Endothelial cell of umbilical vein (primary cell): ENCODE results near the gene CDK6. TPM values are rescaled to one million over a fixed set of nuclear protein-coding genes. Genes with fewer than 3 reads are reported as not detected.

Experiments
- BruUV-seq: library from RNA; stranded (reverse); fragments of 400-500 nt; replicated peaks from 2 replicates; lab custom pipeline; 2021; lab: Mats Ljungman, UMichigan
- CTCF ChIA-PET: fragments of 300-600, 350-600 bp; sonication (Branson Sonifier 250); formaldehyde crosslinking; loops from one replicate; lab custom pipeline; 2021; ENCODE audit warnings: antibody characterized with exemption, inconsistent platforms; lab: Charles Lee
- POLR2A ChIA-PET: fragments of 300-600, 350-600 bp; sonication (Branson Sonifier 250); formaldehyde crosslinking; loops from one replicate; lab custom pipeline; 2021; ENCODE audit warnings: antibody characterized with exemption, inconsistent platforms; lab: Charles Lee
- DNase-seq: peaks from one replicate; pipeline ENCODE4 v3.0.0-alpha.2; 2011; ENCODE audit warnings: low read depth, low spot score
- FAIRE-seq: peaks from 2 replicates; lab custom pipeline; 2011; peaks lifted over from hg19 to GRCh38; lab: Jason Lieb, UNC
- H2AFZ ChIP-seq: 2 replicates; pipeline ENCODE4 v1.6.0; 2012; ENCODE audit warnings: low read depth, low read length, control low read depth, inconsistent platforms
- H3K27ac ChIP-seq: 2 replicates; pipeline ENCODE4 v1.5.1; 2011; ENCODE audit warnings: low read depth, mild to moderate bottlenecking, control low read depth, low read length, moderate library complexity; ENCODE audit not compliant: insufficient read depth
- H3K27me3 ChIP-seq, 2 experiments: 2 replicates each; pipeline versions ENCODE4 v1.6.0 to v1.6.1; 2011; ENCODE audit warnings: low read length in 2 of 2, mixed read lengths in 1 of 2; ENCODE audit not compliant: control insufficient read depth in 2 of 2, insufficient read depth in 2 of 2
- H3K36me3 ChIP-seq, 2 experiments: 2 replicates in 1 of 2; 3 replicates in 1 of 2; pipeline ENCODE4 v1.5.1; 2011; ENCODE audit warnings: low read length in 2 of 2, mild to moderate bottlenecking in 1 of 2, moderate library complexity in 1 of 2; ENCODE audit not compliant: control insufficient read depth in 2 of 2, insufficient read depth in 2 of 2; ENCODE audit errors: extremely low read depth in 1 of 2
- H3K4me1 ChIP-seq: 3 replicates; pipeline ENCODE4 v1.5.1; 2011; ENCODE audit warnings: mild to moderate bottlenecking, low read length; ENCODE audit not compliant: control insufficient read depth, insufficient read depth; ENCODE audit errors: extremely low read depth
- H3K4me2 ChIP-seq: 2 replicates; pipeline ENCODE4 v1.6.1; 2011; ENCODE audit warnings: low read length, control low read depth, mixed read lengths; ENCODE audit not compliant: insufficient read depth
- H3K4me3 ChIP-seq, 3 experiments: fragments of 200-600 bp in 1 of 3; sonication (generic), shearing (Covaris generic) in 1 of 3; replicated peaks in 1 of 3; 2 replicates each; pipeline ENCODE4 v1.5.1; 2011 to 2016; ENCODE audit warnings: control low read depth in 3 of 3, low read length in 3 of 3, mild to moderate bottlenecking in 2 of 3, inconsistent platforms in 1 of 3, low read depth in 1 of 3, moderate library complexity in 1 of 3; ENCODE audit not compliant: insufficient read depth in 1 of 3
- H3K79me2 ChIP-seq: 2 replicates; pipeline ENCODE4 v1.6.0; 2012; ENCODE audit warnings: low read length, inconsistent platforms; ENCODE audit not compliant: control insufficient read depth, insufficient read depth
- H3K9ac ChIP-seq: replicated peaks from 2 replicates; pipeline ENCODE3; 2011; ENCODE audit warnings: low read length, control low read depth; ENCODE audit not compliant: insufficient read depth; ENCODE audit errors: extremely low read depth
- H3K9me1 ChIP-seq: replicated peaks from 3 replicates; pipeline ENCODE4 v1.6.0; 2011; ENCODE audit warnings: mild to moderate bottlenecking, low read length; ENCODE audit not compliant: control insufficient read depth, insufficient read depth; ENCODE audit errors: extremely low read depth
- H3K9me3 ChIP-seq: replicated peaks from 2 replicates; pipeline ENCODE4 v1.5.1; 2012; ENCODE audit warnings: low read length, inconsistent platforms; ENCODE audit not compliant: control insufficient read depth, insufficient read depth
- H4K20me1 ChIP-seq: replicated peaks from 2 replicates; pipeline ENCODE3; 2011; ENCODE audit warnings: mild to moderate bottlenecking, low read length; ENCODE audit not compliant: control insufficient read depth, insufficient read depth; ENCODE audit errors: extremely low read depth
- CTCF ChIP-seq, 2 donors: IDR thresholded peaks; 1 replicate in 1 of 2; 2 replicates in 1 of 2; pipeline ENCODE4 v1.5.1; 2011; ENCODE audit warnings: low read length in 2 of 2, mild to moderate bottlenecking in 2 of 2, moderate library complexity in 2 of 2, control low read depth in 1 of 2, inconsistent platforms in 1 of 2, low read depth in 1 of 2; ENCODE audit not compliant: insufficient read depth in 1 of 2; ENCODE audit errors: extremely low read depth in 1 of 2
- EZH2 ChIP-seq: IDR thresholded peaks from 2 replicates; pipeline ENCODE4 v1.6.1; 2012; ENCODE audit warnings: borderline replicate concordance, low read depth, mild to moderate bottlenecking, moderate library complexity, low read length, inconsistent platforms; ENCODE audit not compliant: severe bottlenecking
- FOS ChIP-seq: IDR thresholded peaks from 2 replicates; pipeline ENCODE4 v1.6.1; 2011; ENCODE audit warnings: mild to moderate bottlenecking, low read length, moderate library complexity, borderline replicate concordance; ENCODE audit not compliant: insufficient read depth
- GATA2 ChIP-seq: IDR thresholded peaks from 2 replicates; pipeline ENCODE4 v1.7.0; 2011; ENCODE audit warnings: low read depth, mild to moderate bottlenecking, moderate library complexity, mixed read lengths, low read length; ENCODE audit not compliant: insufficient read length, insufficient read depth
- JUN ChIP-seq: IDR thresholded peaks from 2 replicates; pipeline ENCODE4 v1.6.1; 2011; ENCODE audit warnings: borderline replicate concordance, low read depth; ENCODE audit not compliant: insufficient read length, insufficient read depth
- MAX ChIP-seq: IDR thresholded peaks from 2 replicates; pipeline ENCODE4 v1.6.1; 2011; ENCODE audit not compliant: insufficient read depth, insufficient read length
- MYC ChIP-seq: IDR thresholded peaks from one replicate; pipeline ENCODE4 v1.6.1; 2011; ENCODE audit warnings: mild to moderate bottlenecking, low read depth, low read length
- POLR2A ChIP-seq: IDR thresholded peaks from 2 replicates; pipeline ENCODE4 v1.6.1; 2012; ENCODE audit warnings: low read depth, mild to moderate bottlenecking, control low read depth, low read length
- POLR2AphosphoS5 ChIP-seq: IDR thresholded peaks from 2 replicates; pipeline ENCODE4 v1.6.1; 2012; ENCODE audit warnings: low read depth, mild to moderate bottlenecking, control low read depth, low read length, moderate library complexity; ENCODE audit not compliant: insufficient read depth
- dilution Hi-C: fragments of 300-500 bp; cut with MboI; formaldehyde crosslinking; loops from one replicate; pipeline ENCODE4 v1.15.0; 2019; ENCODE audit warnings: low sequenced_read_pairs; ENCODE audit not compliant: extremely low pct_ligation_motif_present
- intact Hi-C: fragments of 100-400 bp; cut with micrococcal nuclease; formaldehyde crosslinking; loops from one replicate; pipeline ENCODE4 v1.10.0; 2022
- polyA plus RNA-seq, 4 experiments: library from polyadenylated mRNA; depleted of rRNA in 3 of 4; stranded (reverse) in 3 of 4; unstranded in 1 of 4; fragments of >200 nt; gene quantifications; 2 replicates each; pipeline versions ENCODE4 v1.2.1 to v1.2.3, GENCODE V29; 2011 to 2012; ENCODE audit warnings: missing spikeins in 1 of 4
- total RNA-seq: library from RNA; stranded (reverse); gene quantifications from 2 replicates; pipeline ENCODE4 v1.2.3, GENCODE V29; 2021

Gene CDK6
- total and polyA plus RNA-seq, 2 donors (not counting 3 experiments of a cell fraction or from before 2014, with no cell fraction given), result 6.0 to 28.2 TPM

GRCh38 chr7:92714280-92714679, 122.1 kb downstream of the CDK6 start:
- FAIRE-seq (no peak), DNase-seq (no peak)
- ChIA-PET POLR2A (no interaction called here), CTCF (interaction anchor here (0.6 to 2.7 kb wide), 4 partner anchors 11 to 164 kb away, joined by 3 to 9 read pairs (median 6); no protein-coding TSS in a partner anchor)
- no peaks in the 10 kb centered on the region for H4K20me1 ChIP-seq
- TF ChIP-seq POLR2A, result no peak
- no peak for TF ChIP-seq POLR2AphosphoS5
- no peak for TF ChIP-seq CTCF (IDR thresholded peaks at IDR 0.05; ENCODE audit: extremely low read depth in 1 of 2, insufficient read depth in 1 of 2, low read depth in 1 of 2, low read length in 2 of 2)
- TF ChIP-seq EZH2, result no peak
- TF ChIP-seq MAX, result no peak
- TF ChIP-seq GATA2, result no peak
- TF ChIP-seq JUN, result no peak
- TF ChIP-seq MYC, result no peak
- no peak for TF ChIP-seq FOS
- dilution Hi-C loops (no loop called here), intact Hi-C loops (no loop called here)
- H2AFZ ChIP-seq, result no peak overlapping the region
- no peaks in the 10 kb centered on the region for H3K27me3 ChIP-seq
- H3K4me2 ChIP-seq, result no peak overlapping the region
- peaks cover 16% of the 10 kb centered on the region for H3K4me1 ChIP-seq
- H3K4me3 ChIP-seq, result no peak overlapping the region
- H3K9ac ChIP-seq, result no peak overlapping the region
- no peaks in the 10 kb centered on the region for H3K9me1 ChIP-seq
- no peak overlapping the region for H3K27ac ChIP-seq
- no peaks in the 10 kb centered on the region for H3K9me3 ChIP-seq
- H3K36me3 ChIP-seq, result no peaks in the 10 kb centered on the region
- no TSS peak for BruUV-seq
- no peaks in the 10 kb centered on the region for H3K79me2 ChIP-seq
